HG02623 (cell line): Measurements from ENCODE around the gene PLB1.
A peak's percentile ranks its signal among the peaks of the same experiment; 100 is the strongest.

Experiments used
- ATAC-seq: cut with Tn5 transposase; IDR thresholded peaks from one replicate; pipeline ENCODE4 v1.9.1; 2021; ENCODE audit warnings: moderate library complexity; ENCODE audit not compliant: unreplicated experiment

PLB1 gene

GRCh38 chr2:28495551-28496250 is at the start of gene PLB1:
TSS of gene PLB1 (plus strand) at chr2:28496060. CDS start at chr2:28496115, 55 bp downstream.
- ATAC-seq, result no peak

GRCh38 chr2:28446531-28446930 is 49.3 kb upstream of the PLB1 start:
- ATAC-seq, result no peak

- ATAC-seq, result no peak
These were observed 48.8 kb upstream of the PLB1 start for GRCh38 chr2:28447086-28447485.

- no peak for ATAC-seq
These were observed 47.7 kb upstream of the PLB1 start for GRCh38 chr2:28447943-28448792.

- no peak for ATAC-seq
These were observed 47.1 kb upstream of the PLB1 start for GRCh38 chr2:28448793-28449100.

GRCh38 chr2:28449126-28449487 is 46.8 kb upstream of the PLB1 start:
- ATAC-seq, result no peak

GRCh38 chr2:28449488-28450395 is 46.1 kb upstream of the PLB1 start:
- ATAC-seq, result no peak

- no peak for ATAC-seq
These were observed 44.8 kb upstream of the PLB1 start for GRCh38 chr2:28450901-28451565.

- no peak for ATAC-seq
These were observed 43.9 kb upstream of the PLB1 start for GRCh38 chr2:28451793-28452533.

GRCh38 chr2:28452534-28453081 is 43.3 kb upstream of the PLB1 start:
- ATAC-seq, result peak; percentile 55

GRCh38 chr2:28453396-28453795 is 42.5 kb upstream of the PLB1 start:
- no peak for ATAC-seq

GRCh38 chr2:28454016-28454930 is 41.6 kb upstream of the PLB1 start:
- no peak for ATAC-seq

GRCh38 chr2:28457237-28457636 is 38.6 kb upstream of the PLB1 start:
- ATAC-seq, result no peak

GRCh38 chr2:28461056-28461455 is 34.8 kb upstream of the PLB1 start:
- ATAC-seq, result no peak

- ATAC-seq, result no peak
These were observed 33.7 kb upstream of the PLB1 start for GRCh38 chr2:28462122-28462521.

GRCh38 chr2:28463211-28463816 is 32.5 kb upstream of the PLB1 start:
- no peak for ATAC-seq

- no peak for ATAC-seq
These were observed 32.0 kb upstream of the PLB1 start for GRCh38 chr2:28463893-28464292.

- no peak for ATAC-seq
These were observed 30.5 kb upstream of the PLB1 start for GRCh38 chr2:28465148-28465885.
